Measurements from ENCODE around the gene KHDRBS1. TPM values are rescaled to one million over a fixed set of nuclear protein-coding genes. Genes with fewer than 3 reads are reported as not detected.

KHDRBS1 gene
- total and polyA plus RNA-seq, 9 of the 15 experiments (the other 6 are each of a cell fraction or from before 2014, with no cell fraction given) = 48.4 to 257 (median 114) TPM

- in situ Hi-C loops (cut with MboI) (no loop called here), intact Hi-C loops (cut with micrococcal nuclease) (no loop called here)
- DNase-seq (ENCODE audit: extremely low read depth in 1 of 4, low spot score in 3 of 4) = no peak
- H3K27me3 ChIP-seq (ENCODE audit: control insufficient read depth in 2 of 2, insufficient read depth in 2 of 2, low read length in 2 of 2) = no peaks in the 10 kb centered on the region
- 21% methylated on average over 9 of the region's 9 CpGs for WGBS (ENCODE audit: insufficient coverage, low coverage, missing lambda C conversion rate)
- H3K4me1 ChIP-seq (replicated peaks in 1 of 2; ENCODE audit: control insufficient read depth in 2 of 2, insufficient read depth in 2 of 2, low read length in 2 of 2) = peaks cover 0 to 4% of the 10 kb centered on the region in 2 experiments; a peak in 2 of 5 replicates
- peak; percentile 12; the same call in 2 of the 3 replicates for ATAC-seq
- no peaks in the 10 kb centered on the region for H3K36me3 ChIP-seq (ENCODE audit: control insufficient read depth, insufficient read depth, low read length)
- H3K27ac ChIP-seq (ENCODE audit: extremely low read depth, low read depth, low read length) = no peak overlapping the region
- POLR2A ChIA-PET = interaction anchor here (0.6 to 2.0 kb wide), 6 partner anchors 11 to 725 kb away, joined by 3 to 5 read pairs (median 3); no protein-coding TSS in a partner anchor
- TF ChIP-seq ZNF780A (CRISPR knock-in tag; IDR thresholded peaks at IDR 0.05) = no peak
- TF ChIP-seq HMBOX1 (IDR thresholded peaks at IDR 0.05) = peak; percentile 32; the same call in 1 of the 2 replicates
- no peak for TF ChIP-seq NR4A1 (CRISPR knock-in tag; IDR thresholded peaks at IDR 0.05)
- no peak for TF ChIP-seq NR4A1 (tag; IDR thresholded peaks at IDR 0.05)
- no peaks in the 10 kb centered on the region for H3K9me3 ChIP-seq (replicated peaks; ENCODE audit: control insufficient read depth, insufficient read depth, low read depth, low read length)
- CTCF ChIA-PET (ENCODE audit: low intra/inter-chr PET ratio) = no interaction called here
- H3K79me2 ChIP-seq (ENCODE audit: control insufficient read depth, insufficient read depth, low read length) = no peaks in the 10 kb centered on the region
- FAIRE-seq = no peak
- no peaks in the 10 kb centered on the region for H4K20me1 ChIP-seq (replicated peaks; ENCODE audit: control insufficient read depth, insufficient read depth, low read length)
- peak overlapping the region; percentile 28 for H2AFZ ChIP-seq (ENCODE audit: low read depth, low read length)
- no peaks in the 10 kb centered on the region for H3K9me1 ChIP-seq (ENCODE audit: control insufficient read depth, insufficient read depth, low read length)
- H3K9ac ChIP-seq (ENCODE audit: insufficient read depth in 1 of 2, low read depth in 2 of 2, low read length in 2 of 2) = peak overlapping the region in 1 of 2 experiments; percentile 78; a peak in 2 of 4 replicates
- no peak overlapping the region for H3K4me3 ChIP-seq
- BruUV-seq (replicated peaks) = no TSS peak
- no peak overlapping the region for H3K4me2 ChIP-seq (ENCODE audit: insufficient read depth, low read length)
Measured at GRCh38 chr1:31987135-31987619, 26.5 kb upstream of the KHDRBS1 start.

GRCh38 chr1:31989964-31990363 is 23.7 kb upstream of the KHDRBS1 start:
- no TSS peak for BruUV-seq (replicated peaks)
- Histone ChIP-seq H4K20me1 (replicated peaks; ENCODE audit: control insufficient read depth, insufficient read depth, low read length) (no peaks in the 10 kb centered on the region), H3K4me2 (ENCODE audit: insufficient read depth, low read length) (no peak overlapping the region), H3K9ac (ENCODE audit: insufficient read depth in 1 of 2, low read depth in 2 of 2, low read length in 2 of 2) (no peak overlapping the region), H3K9me1 (ENCODE audit: control insufficient read depth, insufficient read depth, low read length) (no peaks in the 10 kb centered on the region), H3K79me2 (ENCODE audit: control insufficient read depth, insufficient read depth, low read length) (no peaks in the 10 kb centered on the region), H3K9me3 (replicated peaks; ENCODE audit: control insufficient read depth, insufficient read depth, low read depth, low read length) (no peaks in the 10 kb centered on the region), H3K4me1 (replicated peaks in 1 of 2; ENCODE audit: control insufficient read depth in 2 of 2, insufficient read depth in 2 of 2, low read length in 2 of 2) (peaks cover 0 to 4% of the 10 kb centered on the region in 2 experiments; a peak in 2 of 5 replicates), H3K27me3 (ENCODE audit: control insufficient read depth in 2 of 2, insufficient read depth in 2 of 2, low read length in 2 of 2) (no peaks in the 10 kb centered on the region), H3K36me3 (ENCODE audit: control insufficient read depth, insufficient read depth, low read length) (no peaks in the 10 kb centered on the region), H3K4me3 (no peak overlapping the region), H2AFZ (ENCODE audit: low read depth, low read length) (no peak overlapping the region), H3K27ac (ENCODE audit: extremely low read depth, low read depth, low read length) (no peak overlapping the region)
- no peak for ATAC-seq
- WGBS (ENCODE audit: insufficient coverage, low coverage, missing lambda C conversion rate) = 10% methylated on average over 3 of the region's 3 CpGs
- intact Hi-C loops (cut with micrococcal nuclease) = no loop called here
- DNase-seq (ENCODE audit: extremely low read depth in 1 of 4, low spot score in 3 of 4) = no peak
- ChIA-PET POLR2A (interaction anchor here (0.8 to 1.7 kb wide), 3 partner anchors 12 to 403 kb away, joined by 3 to 8 read pairs (median 3); no protein-coding TSS in a partner anchor), CTCF (ENCODE audit: low intra/inter-chr PET ratio) (no interaction called here)
- in situ Hi-C loops (cut with MboI) = no loop called here
- FAIRE-seq = no peak
- no peak for TF ChIP-seq ZNF77 (CRISPR knock-in tag; IDR thresholded peaks at IDR 0.05)
- TF ChIP-seq KHSRP (IDR thresholded peaks at IDR 0.05) = no peak
- no peak for TF ChIP-seq SRSF1 (IDR thresholded peaks at IDR 0.05; ENCODE audit: low read depth, low read length)
- no peak for TF ChIP-seq CEBPG (CRISPR knock-in tag; IDR thresholded peaks at IDR 0.05)
- no peak for TF ChIP-seq CEBPG (tag; conservative IDR thresholded peaks at IDR 0.05 in 1 of 2, IDR thresholded peaks at IDR 0.05 in 1 of 2)
- no peak for TF ChIP-seq CSDE1 (IDR thresholded peaks at IDR 0.05)
- no peak for TF ChIP-seq SP1 (CRISPR knock-in tag; IDR thresholded peaks at IDR 0.05)
- TF ChIP-seq EWSR1 (IDR thresholded peaks at IDR 0.05; ENCODE audit: borderline replicate concordance, low read depth, partially characterized antibody) = no peak
- no peak for TF ChIP-seq FOXP1 (CRISPR knock-in tag; IDR thresholded peaks at IDR 0.05)
- TF ChIP-seq ZNF140 (CRISPR knock-in tag; IDR thresholded peaks at IDR 0.05) = no peak
- TF ChIP-seq DACH1 (IDR thresholded peaks at IDR 0.05; ENCODE audit: partially characterized antibody) = no peak
- no peak for TF ChIP-seq DDX20 (tag; IDR thresholded peaks at IDR 0.05; ENCODE audit: low read depth)
- no peak for TF ChIP-seq ZNF717 (CRISPR knock-in tag; IDR thresholded peaks at IDR 0.05)
- no peak for TF ChIP-seq IRF2 (CRISPR knock-in tag; IDR thresholded peaks at IDR 0.05)
- no peak for TF ChIP-seq TAL1 (IDR thresholded peaks at IDR 0.05)

All from K562 (cell line).